ENCODE data around the gene CALML5.

CALML5 gene

GRCh38 chr10:5526691-5527331 lies 27.4 kb upstream of the CALML5 start:
- Histone ChIP-seq H4K20me1 (ENCODE audit: insufficient read depth, low read length) (no peaks in the 10 kb centered on the region), H3K79me2 (ENCODE audit: low read length) (no peaks in the 10 kb centered on the region), H3K4me2 (ENCODE audit: low read length) (no peak overlapping the region), H3K4me3 (ENCODE audit: low read length) (no peak overlapping the region), H3K27me3 (ENCODE audit: low read depth, low read length) (no peaks in the 10 kb centered on the region), H2AFZ (ENCODE audit: low read depth, low read length) (no peak overlapping the region), H3K4me1 (ENCODE audit: low read length) (no peaks in the 10 kb centered on the region), H3K9ac (ENCODE audit: low read length) (no peak overlapping the region), H3K9me3 (ENCODE audit: insufficient read depth, low read length) (no peaks in the 10 kb centered on the region), H3K36me3 (replicated peaks; ENCODE audit: low read depth, low read length) (no peaks in the 10 kb centered on the region), H3K27ac (ENCODE audit: low read length) (no peak overlapping the region)
- TF ChIP-seq EZH2phosphoT487 (IDR thresholded peaks at IDR 0.05; ENCODE audit: low read depth) = no peak
- TF ChIP-seq CTCF (IDR thresholded peaks at IDR 0.05; ENCODE audit: low read depth, low read length) = no peak

GRCh38 chr10:5525561-5526341 lies 26.4 kb upstream of the CALML5 start:
- Histone ChIP-seq H3K27ac (ENCODE audit: low read length) (no peak overlapping the region), H2AFZ (ENCODE audit: low read depth, low read length) (no peak overlapping the region), H3K9me3 (ENCODE audit: insufficient read depth, low read length) (no peaks in the 10 kb centered on the region), H3K27me3 (ENCODE audit: low read depth, low read length) (no peaks in the 10 kb centered on the region), H3K9ac (ENCODE audit: low read length) (no peak overlapping the region), H3K79me2 (ENCODE audit: low read length) (no peaks in the 10 kb centered on the region), H3K4me2 (ENCODE audit: low read length) (no peak overlapping the region), H3K4me3 (ENCODE audit: low read length) (no peak overlapping the region), H3K4me1 (ENCODE audit: low read length) (no peaks in the 10 kb centered on the region), H3K36me3 (replicated peaks; ENCODE audit: low read depth, low read length) (no peaks in the 10 kb centered on the region), H4K20me1 (ENCODE audit: insufficient read depth, low read length) (no peaks in the 10 kb centered on the region)
- TF ChIP-seq EZH2phosphoT487 (IDR thresholded peaks at IDR 0.05; ENCODE audit: low read depth) (no peak), CTCF (IDR thresholded peaks at IDR 0.05; ENCODE audit: low read depth, low read length) (no peak)

- H3K79me2 ChIP-seq (ENCODE audit: low read length) = no peaks in the 10 kb centered on the region
- H3K9ac ChIP-seq (ENCODE audit: low read length) = no peak within 1 kb of the TSS
- H3K27me3 ChIP-seq (ENCODE audit: low read depth, low read length) = no peaks in the 10 kb centered on the region
- H3K27ac ChIP-seq (ENCODE audit: low read length) = no peak within 1 kb of the TSS
- H3K4me3 ChIP-seq (ENCODE audit: low read length) = no peak within 1 kb of the TSS
- H2AFZ ChIP-seq (ENCODE audit: low read depth, low read length) = no peak within 1 kb of the TSS
- H3K4me2 ChIP-seq (ENCODE audit: low read length) = no peak within 1 kb of the TSS
- no peaks in the 10 kb centered on the region for H3K4me1 ChIP-seq (ENCODE audit: low read length)
- H3K9me3 ChIP-seq (ENCODE audit: insufficient read depth, low read length) = no peaks in the 10 kb centered on the region
- H3K36me3 ChIP-seq (replicated peaks; ENCODE audit: low read depth, low read length) = no peaks in the 10 kb centered on the region
- TF ChIP-seq EZH2phosphoT487 (IDR thresholded peaks at IDR 0.05; ENCODE audit: low read depth) (no peak), CTCF (IDR thresholded peaks at IDR 0.05; ENCODE audit: low read depth, low read length) (no peak)
- H4K20me1 ChIP-seq (ENCODE audit: insufficient read depth, low read length) = no peaks in the 10 kb centered on the region
Measured at GRCh38 chr10:5524641-5525560, 25.5 kb upstream of the CALML5 start, which contains the start of gene CALML3. CALML3 (plus strand) TSS chr10:5524961; CDS start chr10:5525086, 125 bp downstream.
